Endometrial microvascular endothelial cells (primary cell): ENCODE data around the gene MFRP. TPM values are rescaled to one million over a fixed set of nuclear protein-coding genes. Genes with fewer than 3 reads are reported as not detected.

Source experiments
- in situ Hi-C: cut with HindIII; loops from 2 replicates; pipeline ENCODE4 v1.10.0; 2017; ENCODE audit warnings: low sequenced_read_pairs, low pct_unique_long_range_greater_than_20kb; ENCODE audit errors: inconsistent ontology term
- total RNA-seq: library from RNA; depleted of rRNA; stranded (reverse); fragments of >200 nt; gene quantifications from one replicate; pipeline ENCODE4 v1.2.3, GENCODE V29; 2015; ENCODE audit errors: inconsistent ontology term

Gene MFRP
- total RNA-seq, 1 donor from 2014 or later = not detected

DNA sequence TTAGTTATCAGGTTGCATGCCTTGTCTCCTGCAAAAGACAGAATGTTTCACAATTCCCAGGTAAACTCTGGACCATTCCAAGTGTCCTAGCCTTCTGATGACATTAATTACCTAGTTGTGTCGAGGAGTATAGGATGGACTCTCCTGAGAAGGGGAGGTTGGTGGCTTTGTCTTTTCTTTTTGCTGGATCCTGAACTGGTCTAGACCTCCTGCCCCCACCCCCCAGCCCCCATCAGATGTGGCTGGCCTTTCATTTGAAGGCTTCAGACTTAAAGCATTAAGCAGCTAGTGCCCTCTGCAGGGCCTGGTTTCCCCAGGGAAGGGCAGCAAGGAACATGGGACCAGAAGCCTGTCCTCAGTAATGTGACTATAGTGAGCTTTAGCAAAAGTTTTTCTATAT is 39.3 kb downstream of the MFRP start:
- in situ Hi-C loops = no loop called here

DNA sequence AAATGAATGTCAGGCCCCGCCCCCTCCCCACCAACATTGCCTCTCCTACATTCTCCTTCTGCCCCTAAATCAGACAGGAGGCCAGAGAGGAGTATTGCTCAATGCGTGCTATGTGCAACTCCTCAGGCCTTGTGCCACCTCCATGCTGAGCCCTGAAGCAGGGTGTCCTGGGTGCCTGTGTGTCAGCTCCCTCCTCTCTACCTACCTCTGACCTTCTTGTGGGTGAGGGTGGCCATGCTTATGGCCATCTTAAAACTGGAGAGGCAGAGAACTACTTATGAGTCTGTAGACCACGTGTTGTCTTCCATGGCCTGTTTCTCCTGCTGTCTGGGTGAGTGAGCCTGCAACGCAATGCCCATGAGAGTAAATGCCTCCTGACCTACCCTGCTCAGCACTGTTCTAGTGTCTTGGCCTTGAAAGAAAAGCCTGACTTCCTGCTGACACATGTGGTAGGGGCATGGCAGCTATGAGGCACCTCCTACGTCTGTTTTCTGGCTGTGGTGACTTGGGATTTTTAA is 40.1 kb downstream of the MFRP start:
- in situ Hi-C loops = no loop called here

DNA sequence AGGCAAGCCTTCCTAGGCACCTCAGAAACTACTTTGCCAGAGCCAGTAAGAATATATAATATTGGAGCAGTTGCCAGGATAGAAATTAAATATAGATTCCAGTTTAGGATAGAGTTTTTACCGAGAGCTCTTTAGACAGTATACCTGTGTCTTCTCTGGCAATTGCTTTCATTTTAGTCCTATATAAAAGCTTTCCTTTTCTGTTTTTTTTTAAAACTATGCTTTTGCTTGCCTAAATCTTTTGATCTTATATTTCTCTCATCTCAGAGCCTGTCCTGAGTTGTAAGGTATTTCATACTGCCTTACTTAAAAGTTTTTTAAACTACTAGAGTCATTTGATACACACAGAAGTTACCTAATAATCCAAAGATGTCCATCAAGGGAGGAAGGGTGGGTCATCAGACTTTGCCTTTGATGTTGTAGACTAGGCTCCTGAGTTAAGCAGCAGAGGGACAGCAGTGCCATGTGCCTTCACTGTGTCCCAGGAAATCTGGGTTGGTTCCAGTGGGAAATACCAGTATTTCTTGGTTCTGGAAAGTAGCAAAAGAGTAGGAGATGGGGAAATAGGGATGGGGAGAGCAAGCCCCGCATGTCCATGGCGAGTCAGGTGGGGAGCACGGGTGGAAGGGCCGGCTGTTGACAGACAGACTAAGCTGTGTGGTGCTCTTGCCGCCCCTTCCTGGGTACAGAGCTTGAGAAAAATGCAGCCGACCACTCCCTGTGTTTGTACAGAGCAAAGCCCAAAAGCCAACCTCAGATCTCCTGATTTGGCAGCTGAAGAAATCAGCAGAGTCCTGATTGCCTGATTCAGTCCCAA is 40.7 kb downstream of the MFRP start:
- in situ Hi-C loops = no loop called here

DNA sequence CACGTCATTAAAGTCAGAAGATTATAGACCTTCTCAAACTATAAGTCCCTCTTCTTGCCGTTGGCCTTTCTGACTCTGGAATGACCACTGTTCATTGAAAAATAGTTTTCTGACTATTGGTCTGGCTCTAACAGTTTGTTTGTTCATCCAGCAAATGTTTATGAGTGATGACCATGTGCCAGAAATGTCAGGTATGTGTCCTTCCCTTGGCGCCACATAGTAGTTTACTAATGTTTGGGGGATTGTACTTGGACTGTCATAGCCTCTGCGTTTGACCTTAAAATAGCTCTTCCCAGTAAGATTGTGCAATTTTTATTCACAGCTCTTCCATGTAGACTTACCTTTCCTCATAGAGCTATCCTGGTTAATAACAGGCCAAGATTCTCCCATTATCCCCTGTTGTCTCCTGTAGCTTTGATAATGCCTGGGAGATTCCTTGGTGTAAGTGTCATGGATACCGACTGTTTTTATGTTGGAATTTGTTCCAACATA is 43.2 kb downstream of the MFRP start:
- in situ Hi-C loops = no loop called here

DNA sequence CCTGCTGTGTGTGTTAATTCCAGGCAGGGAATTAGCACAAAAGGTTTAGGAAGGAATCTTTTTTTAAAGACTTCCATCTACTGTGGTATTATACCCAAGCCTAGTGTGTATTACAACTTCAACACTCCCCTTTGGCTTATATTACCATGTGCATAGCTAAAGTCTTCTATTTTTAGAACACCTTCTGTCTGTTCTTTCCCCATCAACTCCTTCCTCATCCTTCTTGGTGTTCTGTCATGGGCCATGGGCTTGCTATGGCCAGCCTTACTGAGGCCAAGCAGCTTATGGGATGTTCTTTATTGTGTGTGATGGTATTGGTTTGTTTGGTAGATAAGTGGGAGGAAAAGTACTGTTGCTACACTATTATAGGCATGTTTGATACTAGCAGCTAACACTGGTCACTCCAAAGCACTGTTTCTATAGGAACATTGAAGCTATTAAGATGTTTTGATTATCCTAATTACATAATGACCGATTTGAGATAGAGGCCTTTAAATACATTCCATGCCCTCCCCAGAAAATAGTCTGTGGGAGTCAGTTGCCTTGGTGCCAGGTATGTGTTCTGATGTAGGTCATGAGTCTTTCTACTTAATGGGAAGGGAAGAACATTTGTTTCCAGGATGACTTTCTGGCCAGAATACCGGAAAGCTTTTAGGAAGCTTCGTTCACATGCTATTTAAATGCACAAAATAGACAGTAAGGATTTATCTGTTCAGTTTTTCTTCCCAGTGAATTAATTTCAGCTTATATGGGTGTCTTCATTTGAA is 46.1 kb downstream of the MFRP start:
- in situ Hi-C loops = no loop called here

DNA sequence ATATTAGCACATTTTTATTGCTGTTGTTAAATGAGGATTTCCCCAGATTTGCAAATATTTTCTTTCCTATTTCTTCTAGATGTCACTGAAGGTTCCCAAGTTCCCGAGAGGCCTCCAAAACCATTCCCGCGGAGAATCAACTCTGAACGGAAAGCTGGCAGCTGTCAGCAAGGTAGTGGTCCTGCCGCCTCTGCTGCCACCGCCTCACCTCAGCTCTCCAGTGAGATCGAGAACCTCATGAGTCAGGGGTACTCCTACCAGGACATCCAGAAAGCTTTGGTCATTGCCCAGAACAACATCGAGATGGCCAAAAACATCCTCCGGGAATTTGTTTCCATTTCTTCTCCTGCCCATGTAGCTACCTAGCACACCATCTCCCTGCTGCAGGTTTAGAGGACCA is 47.1 kb downstream of the MFRP start:
- in situ Hi-C loops = no loop called here

DNA sequence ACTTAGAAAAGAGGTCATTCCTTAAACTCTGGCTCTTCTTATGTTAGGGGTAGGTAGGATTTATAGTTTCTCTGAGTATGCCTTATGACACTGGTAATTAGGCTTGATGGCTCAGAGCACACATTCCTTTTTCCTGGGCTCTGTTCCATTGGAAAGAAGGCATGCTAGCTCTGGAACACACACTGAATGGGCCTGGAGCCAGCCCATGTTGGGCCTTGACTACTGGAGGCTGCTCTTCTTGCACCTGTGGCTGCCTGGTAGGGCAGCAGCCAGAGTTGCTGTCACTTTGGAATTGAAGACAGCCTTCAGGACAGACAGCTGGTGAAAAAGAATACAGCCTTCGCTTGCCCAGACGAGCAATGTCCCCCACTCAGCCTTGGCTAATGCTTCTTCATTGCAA is 47.8 kb downstream of the MFRP start:
- in situ Hi-C loops = no loop called here

DNA sequence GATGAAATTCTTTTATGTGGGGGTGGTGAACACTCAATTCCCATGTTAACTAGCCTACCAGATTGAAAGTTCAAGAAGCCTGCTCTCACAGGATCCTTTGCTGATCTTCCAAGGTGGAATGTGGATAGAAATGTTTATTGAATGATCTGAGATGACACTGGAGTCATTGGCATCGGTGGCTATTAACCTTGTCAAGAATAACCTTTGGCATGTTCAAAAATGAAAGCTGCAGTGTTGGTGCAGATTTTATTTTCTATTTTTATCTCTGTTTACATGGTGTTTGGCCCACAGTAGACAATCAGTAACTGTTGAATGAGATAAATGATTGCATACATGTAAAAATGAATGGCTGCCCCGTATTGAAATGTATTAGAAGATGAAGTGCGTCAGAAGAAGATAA is 48.6 kb downstream of the MFRP start:
- in situ Hi-C loops = no loop called here

DNA sequence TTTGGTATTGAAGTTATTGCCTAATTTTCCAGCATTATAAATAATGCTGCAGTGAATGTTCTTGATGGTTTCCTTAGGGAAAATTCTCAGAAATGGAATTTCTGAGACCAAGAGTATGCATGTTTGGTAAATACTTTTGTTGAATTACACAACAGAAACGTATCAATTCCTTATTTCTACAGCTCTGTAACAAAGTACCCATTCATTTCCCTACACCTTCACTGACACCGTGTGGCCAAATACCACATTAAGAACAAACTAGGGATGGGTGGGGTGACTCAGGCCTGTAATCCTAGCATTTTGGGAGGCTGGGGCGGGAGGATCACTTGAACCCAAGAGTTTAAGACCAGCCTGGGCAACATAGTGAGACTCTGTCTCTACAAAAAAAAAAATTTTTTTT is 51.3 kb downstream of the MFRP start:
- in situ Hi-C loops = no loop called here

DNA sequence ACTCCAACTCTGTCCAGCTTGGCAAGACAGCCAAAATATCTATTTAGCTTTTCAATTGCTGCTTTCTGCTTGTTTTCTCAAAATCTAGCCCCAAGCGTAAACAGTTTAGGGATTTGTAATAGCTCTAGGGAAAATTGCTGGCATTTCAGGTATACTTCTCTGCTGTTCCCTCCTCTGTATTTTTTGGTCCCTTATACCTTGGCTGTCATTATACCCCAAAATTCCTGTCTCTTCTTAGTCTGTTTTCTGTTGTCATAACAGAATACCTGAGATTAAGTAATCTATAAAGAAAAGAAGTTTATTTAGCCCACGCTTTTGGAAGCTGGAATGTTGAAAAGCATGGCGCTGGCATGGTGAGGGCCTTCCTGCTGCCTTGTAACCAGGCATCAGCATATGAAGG is 53.0 kb downstream of the MFRP start:
- in situ Hi-C loops = no loop called here

DNA sequence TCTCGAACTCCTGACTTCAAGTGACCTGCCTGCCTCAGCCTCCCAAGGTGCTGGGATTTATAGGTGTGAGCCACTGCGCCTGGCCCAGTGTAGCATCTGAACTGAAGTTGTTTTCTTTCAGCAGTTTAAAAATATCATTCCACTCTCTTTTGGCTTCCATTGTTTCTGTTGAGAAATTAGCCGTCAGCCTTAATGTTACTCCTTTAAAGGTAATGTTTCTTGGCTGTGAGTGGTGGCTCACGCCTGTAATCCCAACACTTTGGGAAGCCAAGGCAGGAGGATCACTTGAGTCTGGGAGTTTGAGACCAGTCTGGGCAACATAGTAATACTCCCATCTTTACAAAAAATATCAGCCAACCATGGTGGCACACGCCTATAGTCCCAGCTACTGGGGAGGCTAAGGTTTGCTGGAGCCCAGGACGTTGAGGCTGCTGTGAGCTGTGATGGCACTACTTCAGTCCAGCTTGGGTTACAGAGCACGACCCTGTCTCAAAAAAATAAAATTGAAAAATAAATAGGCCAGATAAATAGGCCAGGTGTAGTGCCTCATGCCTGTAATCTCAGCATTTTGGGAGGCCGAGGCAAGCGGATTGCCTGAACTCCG is 55.5 kb downstream of the MFRP start:
- in situ Hi-C loops = no loop called here

Other genes with a start within 250 kb of the MFRP start
- gene DPAGT1, start 244.9 kb downstream of the MFRP start, total RNA-seq = 35.8 TPM
- gene C2CD2L, start 239.4 kb downstream of the MFRP start, total RNA-seq = 6.2 TPM
- 11.4 TPM for gene HINFP, start 225.1 kb downstream of the MFRP start, total RNA-seq
- not detected for gene ABCG4, start 197.7 kb downstream of the MFRP start, total RNA-seq
- gene NLRX1, start 178.0 kb downstream of the MFRP start, total RNA-seq = 16.7 TPM
- gene NHERF4, start 161.2 kb downstream of the MFRP start, total RNA-seq = not detected
- gene CBL, start 140.4 kb downstream of the MFRP start, total RNA-seq = 20.4 TPM
- 5,407 TPM for gene MCAM, start 29.6 kb downstream of the MFRP start, total RNA-seq
- 18.2 TPM for gene RNF26, start 12.2 kb downstream of the MFRP start, total RNA-seq
- 115 TPM for gene C1QTNF5, start 5.8 kb downstream of the MFRP start, total RNA-seq
- gene USP2, start 35.0 kb upstream of the MFRP start, total RNA-seq = not detected
- 9.6 TPM for gene THY1, start 76.5 kb upstream of the MFRP start, total RNA-seq